LHCN-M2 (cell line): ENCODE data around the gene ATAD3B. TPM values are rescaled to one million over a fixed set of nuclear protein-coding genes. Genes with fewer than 3 reads are reported as not detected.
"Not testable (repeated sequence)": the region's sequence is repeated elsewhere in the genome, so short reads cannot be mapped to it uniquely, and the experiment has no call there.

Source experiments
- DNase-seq: peaks from one replicate; pipeline ENCODE4 v3.0.0-alpha.2; 2012; ENCODE audit warnings: low read depth
- total RNA-seq: library from RNA; depleted of rRNA; stranded (reverse); fragments of >200 nt; gene quantifications from 2 replicates; pipeline ENCODE4 v1.2.3, GENCODE V29; 2014

Gene ATAD3B
- total RNA-seq, 1 experiment from 2014 or later: 38.7 TPM

DNA sequence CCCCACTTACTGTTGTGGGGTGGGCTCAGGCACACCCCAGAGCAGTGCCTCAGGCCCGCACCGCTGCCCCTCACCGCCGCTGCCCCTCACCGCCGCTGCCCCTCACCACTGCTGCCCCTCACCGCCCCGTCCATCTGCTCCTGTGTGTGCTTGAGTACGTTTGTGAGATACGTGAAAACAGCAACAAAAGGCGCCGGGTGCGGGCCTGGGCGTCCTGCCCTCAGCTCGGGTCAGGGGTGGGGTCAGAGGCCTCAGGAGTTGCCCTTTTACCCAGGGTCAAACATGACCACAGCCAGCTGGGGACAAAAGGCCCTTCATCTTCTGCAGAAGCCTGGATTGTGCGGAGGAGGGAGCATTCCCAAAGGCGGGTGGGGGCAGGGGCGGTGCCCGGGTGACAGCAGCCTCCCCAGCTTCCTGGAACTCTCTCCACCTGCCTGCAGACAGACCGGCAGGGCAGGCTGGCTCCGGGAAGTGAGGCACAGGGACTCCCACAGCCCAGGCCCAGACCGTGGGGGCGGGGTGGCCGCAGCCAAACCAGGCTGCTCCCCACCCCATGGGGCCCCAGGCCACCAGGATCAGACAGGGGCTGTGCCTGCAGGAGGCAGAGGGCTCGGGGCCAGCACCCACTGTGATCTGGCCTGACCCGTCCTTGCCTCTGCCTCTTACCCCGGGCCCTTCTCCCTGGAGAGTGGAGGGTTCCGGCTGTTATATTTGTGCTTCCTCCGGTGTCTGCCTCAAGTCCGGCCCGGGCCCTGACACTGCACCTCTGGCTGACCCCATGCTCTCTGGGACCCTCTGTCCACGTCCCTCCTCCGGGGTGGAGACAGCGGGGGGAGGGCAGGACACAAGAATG is 38.4 kb upstream of the ATAD3B start:
- DNase-seq: no peak

DNA sequence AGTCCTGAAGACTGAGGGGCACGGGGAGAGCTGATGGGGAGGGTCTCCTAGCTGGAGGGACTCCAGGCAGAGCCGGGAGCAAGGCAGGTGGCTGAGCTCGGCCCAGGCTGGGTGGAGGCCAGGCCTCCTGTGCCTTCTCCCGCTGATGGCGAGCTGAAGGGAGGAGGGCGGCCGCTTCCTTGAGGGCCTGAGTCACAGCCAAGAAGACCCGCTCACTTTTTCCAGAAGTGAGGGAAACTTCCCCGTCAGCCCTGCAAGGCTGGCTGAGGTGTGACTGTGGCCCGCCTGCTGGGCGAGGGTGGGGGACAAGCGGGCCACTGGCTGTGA is 37.8 kb upstream of the ATAD3B start:
- DNase-seq: no peak

DNA sequence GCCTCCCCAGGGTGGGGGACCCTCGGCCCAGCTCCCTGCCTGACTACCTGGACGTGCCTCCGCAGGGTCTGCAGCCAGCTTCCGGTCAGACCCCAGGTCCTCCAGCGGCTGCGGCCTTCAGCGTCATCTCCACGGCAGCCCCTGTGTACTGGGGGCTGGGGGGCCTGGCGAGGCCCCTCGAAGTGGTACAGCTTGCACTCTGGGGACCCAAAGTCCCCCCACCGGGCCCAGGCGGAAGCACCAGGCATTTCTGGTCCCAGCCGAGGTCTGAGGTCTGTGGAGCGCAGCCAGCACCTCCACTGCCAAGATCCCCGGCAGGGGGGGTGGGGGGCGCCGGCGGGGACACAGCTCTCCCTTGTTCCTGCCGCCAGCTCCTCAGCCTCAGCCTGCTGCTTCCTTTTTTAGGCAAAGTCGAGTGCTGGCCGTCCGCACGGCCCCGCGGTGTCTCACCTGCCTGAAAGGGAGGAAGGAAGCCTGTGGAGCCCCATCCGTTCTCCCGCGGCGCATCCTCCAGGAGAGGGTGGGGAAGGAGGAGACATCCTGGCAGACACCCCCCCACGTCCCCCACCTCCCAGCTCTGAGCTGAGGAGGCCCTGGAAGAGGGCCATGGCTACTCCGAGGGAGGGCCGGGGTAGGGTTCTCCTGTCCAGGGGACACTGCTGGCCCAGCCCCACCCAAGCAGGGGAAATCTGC is 37.3 kb upstream of the ATAD3B start:
- DNase-seq: no peak

DNA sequence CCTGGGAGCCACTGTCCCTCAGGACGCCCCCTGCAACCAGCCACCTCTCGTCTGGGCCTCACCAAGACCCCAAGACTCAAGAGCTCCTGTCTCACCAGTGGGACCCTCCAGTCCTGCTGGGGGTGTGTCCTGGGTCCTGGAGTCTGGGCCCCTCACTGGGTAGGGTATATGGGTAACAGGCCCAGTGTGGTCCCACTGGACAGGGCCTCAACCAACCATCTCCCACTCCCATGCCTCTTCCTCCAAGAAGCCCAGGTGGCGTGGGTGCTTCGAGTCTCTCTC is 36.8 kb upstream of the ATAD3B start:
- no peak for DNase-seq

DNA sequence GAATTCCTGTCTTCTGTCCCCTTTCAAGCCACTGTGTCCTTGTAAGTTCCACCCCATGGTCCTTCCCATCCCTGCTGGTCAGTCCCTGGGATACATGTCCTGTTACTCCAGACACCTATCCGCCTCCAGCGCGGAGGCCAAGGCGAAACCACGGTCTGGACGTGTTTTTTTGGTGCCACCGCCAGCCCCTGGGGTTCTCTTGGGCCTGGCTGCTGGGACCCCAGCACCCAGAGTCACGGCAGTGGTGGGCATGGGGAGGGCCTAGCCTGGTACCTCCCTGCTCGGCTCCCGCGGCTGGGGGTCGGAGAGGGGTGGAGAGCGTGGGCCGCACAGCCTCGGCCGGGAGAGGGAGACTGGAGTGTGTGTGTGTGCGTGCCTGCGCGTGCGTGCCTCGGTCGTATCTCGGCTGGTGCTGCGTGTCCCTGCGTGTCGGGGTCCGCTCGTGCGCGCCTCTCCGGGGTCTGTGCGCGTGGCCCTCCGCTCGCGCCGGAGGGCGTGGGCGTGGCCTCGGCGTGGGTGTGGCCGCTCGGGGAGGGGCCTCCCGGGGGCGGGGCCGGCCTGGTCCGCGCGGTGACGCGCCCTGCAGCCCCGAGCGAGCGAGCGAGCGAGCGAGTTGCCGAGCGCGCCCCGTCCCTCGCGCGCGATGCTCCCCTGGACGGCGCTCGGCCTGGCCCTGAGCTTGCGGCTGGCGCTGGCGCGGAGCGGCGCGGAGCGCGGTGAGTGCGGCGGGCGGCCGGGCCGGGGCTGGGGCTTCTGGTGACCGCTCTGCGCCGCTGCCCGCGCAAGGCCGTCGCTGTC is 36.3 kb upstream of the ATAD3B start, which contains the start of gene VWA1:
TSS of gene VWA1 (plus strand) at position 585 of the 798 bp plus-strand sequence. CDS start at position 644, 59 bp downstream.
- DNase-seq: no peak

DNA sequence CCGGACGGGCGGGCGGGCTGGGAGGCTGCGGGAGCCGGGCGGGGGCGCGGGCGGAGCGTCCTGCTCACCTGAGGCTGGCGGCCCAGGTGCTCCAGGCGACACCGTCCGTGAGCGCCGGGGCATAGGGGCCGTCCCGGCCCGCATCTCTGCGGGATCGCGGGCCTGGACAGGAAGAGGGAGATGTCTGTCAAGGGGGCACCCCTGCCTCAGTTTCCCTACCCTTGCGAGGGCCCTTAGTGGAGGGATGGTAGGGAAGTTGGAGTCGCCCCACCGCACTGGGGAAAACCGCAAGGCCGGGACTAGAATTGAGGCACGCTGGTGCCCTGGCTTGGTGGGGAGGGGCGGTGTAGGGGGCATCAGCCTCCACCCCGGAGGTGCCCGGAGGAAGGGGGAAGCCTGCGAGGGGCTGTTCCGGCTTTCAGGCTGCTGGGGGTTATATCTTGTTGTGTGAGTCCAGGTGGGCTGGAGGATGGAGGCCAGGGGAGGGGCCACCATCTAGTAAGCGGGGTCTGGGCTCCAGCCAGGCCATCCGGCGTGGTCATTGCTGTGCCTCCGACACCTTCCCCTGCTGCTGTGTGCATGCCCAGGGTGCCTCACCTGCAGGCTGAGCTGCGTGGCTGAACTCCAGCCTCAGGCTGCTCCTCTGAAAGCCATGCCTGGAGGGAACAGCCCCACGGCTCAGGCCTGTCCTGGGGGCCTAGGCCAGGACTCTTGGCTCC is 35.5 kb upstream of the ATAD3B start:
- DNase-seq: no peak

DNA sequence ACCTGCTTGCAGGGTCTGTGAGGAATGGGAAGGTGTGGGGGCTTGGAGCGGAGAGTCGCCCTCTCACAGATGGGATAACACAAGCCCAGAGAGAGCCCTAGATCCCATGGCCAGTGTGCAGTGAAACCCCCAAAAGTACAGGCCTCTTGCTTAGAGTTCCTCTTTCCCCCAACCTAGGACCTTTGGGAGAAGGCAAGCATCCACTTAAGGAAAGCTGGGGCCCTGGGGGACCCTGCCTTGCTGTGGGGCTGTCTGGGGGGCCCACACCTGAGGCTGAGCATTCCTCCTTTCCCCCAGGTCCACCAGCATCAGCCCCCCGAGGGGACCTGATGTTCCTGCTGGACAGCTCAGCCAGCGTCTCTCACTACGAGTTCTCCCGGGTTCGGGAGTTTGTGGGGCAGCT is 34.9 kb upstream of the ATAD3B start:
- DNase-seq: no peak

DNA sequence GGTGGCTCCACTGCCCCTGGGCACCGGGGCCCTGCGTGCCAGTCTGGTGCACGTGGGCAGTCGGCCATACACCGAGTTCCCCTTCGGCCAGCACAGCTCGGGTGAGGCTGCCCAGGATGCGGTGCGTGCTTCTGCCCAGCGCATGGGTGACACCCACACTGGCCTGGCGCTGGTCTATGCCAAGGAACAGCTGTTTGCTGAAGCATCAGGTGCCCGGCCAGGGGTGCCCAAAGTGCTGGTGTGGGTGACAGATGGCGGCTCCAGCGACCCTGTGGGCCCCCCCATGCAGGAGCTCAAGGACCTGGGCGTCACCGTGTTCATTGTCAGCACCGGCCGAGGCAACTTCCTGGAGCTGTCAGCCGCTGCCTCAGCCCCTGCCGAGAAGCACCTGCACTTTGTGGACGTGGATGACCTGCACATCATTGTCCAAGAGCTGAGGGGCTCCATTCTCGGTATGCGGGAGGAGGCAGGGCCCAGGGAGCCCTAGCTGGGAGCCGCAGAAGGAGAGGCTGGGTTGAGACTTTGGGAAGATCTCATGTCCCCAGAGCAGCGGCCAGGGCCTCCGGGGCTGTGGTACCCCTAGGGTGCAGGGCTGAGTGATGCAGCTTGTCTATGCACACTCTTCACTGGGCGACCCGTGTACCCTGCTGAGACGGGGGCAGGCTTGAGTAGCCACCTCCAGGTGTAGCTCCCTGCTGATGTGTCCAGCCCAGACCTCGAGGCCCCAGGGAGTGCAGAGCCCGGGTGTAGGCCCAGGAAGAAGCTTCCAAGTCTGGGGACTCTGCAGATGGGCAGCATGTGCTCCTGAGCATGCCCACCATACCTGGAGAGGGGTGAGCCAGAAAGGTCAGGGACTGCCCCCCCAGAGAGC is 34.3 kb upstream of the ATAD3B start:
- no peak for DNase-seq

DNA sequence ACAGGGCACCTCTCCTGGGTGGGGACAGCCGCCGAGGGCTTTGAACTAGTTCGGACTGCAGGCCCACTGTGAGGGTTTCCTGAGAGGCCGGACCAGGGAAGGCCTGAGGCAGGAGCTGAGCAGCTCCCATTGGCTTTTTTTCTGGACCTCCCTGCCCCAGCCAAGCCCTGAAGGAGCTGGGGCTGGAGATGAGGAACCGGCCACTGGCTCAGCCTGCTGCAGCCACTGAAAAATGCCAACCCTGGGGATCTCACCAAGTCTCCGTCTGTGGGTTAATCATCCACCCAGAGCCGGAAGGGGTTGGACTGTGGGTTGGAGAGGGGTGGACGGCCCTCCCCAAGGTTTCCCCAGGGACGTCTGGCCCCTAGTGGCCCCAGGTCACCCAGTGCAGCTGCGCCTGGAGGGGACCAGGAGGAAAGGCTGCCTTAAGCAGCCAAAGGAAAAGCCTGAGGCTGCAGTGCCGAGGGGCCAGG is 33.6 kb upstream of the ATAD3B start:
- DNase-seq: no peak

DNA sequence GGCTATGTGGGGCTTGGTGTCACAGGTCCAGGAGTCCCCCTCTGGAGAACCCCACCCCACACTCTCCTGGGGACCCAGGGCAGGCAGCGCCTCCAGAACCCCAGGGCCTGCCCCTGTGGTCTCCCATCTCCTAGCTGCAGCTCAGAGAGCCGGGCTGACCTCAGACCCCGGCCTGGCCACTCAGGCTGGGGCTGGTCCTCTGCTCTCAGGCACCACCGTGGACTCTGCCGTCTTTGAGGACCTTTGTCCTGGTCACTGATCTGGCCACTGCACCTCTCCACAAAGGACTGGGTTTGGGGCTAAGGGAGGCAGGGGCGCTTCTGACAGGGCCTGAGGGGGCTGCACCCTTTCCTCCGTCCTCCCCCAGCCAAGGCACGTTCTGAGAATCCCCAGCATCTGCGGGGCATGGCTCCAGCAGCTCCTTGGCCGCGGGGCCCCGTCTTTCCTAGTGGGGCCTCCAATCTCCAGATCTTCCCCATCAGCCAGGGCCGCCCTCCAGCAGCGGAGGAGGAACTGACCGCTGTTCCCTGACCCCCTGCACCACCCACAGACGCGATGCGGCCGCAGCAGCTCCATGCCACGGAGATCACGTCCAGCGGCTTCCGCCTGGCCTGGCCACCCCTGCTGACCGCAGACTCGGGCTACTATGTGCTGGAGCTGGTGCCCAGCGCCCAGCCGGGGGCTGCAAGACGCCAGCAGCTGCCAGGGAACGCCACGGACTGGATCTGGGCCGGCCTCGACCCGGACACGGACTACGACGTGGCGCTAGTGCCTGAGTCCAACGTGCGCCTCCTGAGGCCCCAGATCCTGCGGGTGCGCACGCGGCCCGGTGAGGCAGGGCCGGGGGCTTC is 32.8 kb upstream of the ATAD3B start:
- DNase-seq: no peak

DNA sequence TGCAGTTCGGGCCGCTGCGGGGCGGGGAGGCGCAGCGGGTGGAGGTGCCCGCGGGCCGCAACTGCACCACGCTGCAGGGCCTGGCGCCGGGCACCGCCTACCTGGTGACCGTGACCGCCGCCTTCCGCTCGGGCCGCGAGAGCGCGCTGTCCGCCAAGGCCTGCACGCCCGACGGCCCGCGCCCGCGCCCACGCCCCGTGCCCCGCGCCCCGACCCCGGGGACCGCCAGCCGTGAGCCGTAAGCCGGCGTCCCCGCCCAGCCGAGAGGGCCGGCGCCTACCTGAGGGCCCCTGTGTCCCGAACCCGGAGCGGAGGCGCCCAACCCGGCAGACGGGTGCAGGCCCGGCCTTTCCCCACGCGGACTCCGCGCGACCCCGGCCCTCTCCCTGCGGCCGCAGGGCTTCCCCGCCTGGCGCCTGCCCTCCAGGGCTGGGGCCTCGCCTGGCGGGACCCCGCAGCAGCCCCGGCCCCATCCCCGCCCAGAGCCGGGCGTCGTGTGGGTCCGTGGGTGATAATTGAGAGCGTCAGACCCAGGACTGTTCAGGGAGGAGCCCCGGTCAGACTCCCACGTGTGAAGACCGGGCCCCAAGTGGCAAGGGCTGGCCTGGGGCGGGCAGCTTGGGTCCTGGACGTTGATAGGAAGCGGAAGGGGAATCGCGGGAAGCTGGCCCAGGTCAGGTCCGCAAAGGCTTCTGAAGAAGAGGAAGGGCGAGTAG is 31.9 kb upstream of the ATAD3B start:
- no peak for DNase-seq

DNA sequence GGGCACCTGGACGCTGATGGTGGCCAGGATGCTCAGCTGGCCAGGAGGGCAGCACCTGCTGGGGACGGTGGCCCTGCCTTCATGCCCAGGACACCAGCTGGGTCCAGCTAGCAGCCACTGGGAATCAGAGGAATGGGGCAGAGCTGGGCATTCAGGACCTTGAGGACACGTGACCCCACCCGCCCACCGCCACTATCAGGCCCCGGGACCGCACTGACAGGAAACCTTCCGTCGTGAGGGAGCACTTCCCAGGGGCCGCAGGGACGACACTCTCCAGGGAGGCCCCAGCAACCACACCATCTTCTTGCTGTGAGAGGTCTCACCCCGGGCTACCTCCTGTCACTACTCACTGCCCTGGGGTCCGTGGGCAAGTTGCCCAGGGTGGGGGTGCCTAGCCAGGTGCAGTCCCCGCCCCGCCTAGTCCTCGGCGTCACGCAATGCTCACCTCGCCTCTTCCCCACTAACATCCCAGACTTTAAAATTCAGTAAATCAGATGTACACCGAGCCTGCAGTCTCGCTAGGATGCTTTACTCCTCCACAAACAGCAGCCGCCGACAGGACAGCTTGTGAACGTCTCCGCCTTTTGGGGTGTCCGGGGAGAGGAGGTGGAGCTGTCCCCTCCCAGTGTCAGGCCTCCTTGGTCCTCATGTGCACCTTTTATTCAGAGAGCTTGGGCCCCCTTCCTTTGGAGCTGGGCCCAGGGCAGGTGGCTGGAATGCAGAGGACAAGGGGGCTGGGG is 31.1 kb upstream of the ATAD3B start:
- no peak for DNase-seq

DNA sequence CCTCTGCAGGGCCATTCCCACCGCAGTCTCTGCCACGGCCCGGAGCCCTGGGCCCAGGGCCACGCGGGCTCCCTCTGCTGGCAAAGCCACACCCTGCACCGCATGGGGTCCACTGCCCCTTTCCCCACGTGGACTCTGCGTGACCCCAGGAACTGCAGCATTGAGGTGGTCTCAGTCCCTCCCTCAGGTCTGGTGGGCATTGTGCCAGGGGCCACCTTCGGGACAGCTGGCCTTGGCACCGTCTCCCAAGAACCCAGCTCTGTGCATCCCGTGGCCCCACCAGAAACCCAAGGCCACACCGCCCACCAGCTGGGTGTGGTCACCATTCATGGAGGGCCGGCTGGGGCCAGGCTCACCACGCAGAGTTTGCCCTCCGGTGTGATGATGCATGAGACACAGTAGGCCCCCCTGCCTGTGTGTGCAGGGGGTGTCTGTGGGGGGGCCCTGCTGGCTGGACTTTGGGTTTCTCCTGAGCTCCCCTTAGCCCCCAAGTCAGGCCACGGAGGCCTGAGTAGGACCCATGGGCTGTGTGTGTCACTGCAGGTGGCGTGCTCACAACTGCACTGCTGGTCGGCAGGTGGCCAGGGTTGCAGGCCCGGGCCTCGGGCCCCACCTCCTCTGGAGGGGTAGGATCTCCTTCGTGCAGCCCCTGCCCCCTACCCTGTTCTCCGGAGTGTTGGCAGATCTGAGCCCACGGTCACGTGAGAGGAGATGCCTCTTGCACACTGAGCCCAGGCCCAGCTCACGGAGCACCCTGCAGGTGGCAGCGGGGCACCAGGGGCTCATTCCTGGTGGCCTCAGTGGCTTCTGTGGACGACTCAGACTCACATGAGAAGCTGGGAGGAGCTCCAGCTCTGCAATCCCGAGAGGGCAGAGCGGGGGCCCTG is 30.3 kb upstream of the ATAD3B start:
- DNase-seq: peak; percentile 26

DNA sequence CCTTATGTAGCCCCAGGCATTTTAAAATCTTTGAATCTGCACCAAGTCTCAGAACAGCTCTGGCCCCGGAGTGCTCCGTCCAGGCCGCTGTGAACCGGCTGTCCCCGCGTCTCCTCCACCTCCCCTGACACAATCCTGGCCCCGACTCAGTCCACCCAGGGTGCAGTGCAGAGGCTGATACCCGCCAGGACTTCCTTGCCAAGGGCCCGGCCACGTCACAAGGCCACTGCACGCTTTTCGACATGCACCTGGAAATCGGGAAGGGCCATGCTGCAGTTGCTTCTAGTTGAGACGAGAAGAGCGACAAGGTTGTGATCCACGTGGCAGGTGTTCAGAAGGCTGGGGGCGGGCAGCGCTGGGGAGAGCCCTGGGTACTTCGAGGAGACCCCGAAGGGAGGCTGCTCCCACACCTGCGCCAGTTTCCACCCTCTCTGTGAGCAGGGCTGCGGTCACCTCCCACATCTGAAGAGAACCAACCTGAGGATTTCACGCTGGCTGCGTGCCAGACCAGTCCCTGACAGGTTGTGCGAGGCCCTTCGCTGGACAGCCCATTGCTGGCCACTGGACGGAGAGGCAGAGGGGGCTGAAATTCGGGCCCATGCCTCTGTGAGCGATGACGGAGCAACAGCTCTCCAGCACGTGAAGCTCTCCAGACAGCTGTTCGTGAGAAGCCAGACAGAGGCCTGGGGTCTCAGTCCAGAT is 29.3 kb upstream of the ATAD3B start:
- DNase-seq: no peak

DNA sequence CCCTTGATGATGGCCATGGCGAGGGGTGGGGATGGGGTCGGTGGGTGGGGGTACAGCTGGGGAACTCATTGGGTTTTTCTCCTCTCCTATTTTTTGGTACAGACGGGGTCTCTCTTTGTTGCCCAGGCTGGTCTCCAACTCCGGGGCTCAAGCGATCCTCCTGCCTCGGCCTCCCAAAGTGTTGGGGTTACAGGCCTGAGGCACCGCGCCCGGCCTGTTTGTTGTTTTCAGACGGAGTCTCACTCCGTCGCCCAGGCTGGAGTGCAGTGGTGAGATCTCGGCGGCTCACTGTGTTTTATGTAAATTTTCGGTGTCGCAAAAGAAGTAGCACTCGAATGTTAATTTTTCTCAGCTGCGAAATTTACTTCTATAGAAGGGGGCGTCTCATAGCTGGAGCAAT is 24.9 kb upstream of the ATAD3B start:
- not testable (repeated sequence) for DNase-seq

DNA sequence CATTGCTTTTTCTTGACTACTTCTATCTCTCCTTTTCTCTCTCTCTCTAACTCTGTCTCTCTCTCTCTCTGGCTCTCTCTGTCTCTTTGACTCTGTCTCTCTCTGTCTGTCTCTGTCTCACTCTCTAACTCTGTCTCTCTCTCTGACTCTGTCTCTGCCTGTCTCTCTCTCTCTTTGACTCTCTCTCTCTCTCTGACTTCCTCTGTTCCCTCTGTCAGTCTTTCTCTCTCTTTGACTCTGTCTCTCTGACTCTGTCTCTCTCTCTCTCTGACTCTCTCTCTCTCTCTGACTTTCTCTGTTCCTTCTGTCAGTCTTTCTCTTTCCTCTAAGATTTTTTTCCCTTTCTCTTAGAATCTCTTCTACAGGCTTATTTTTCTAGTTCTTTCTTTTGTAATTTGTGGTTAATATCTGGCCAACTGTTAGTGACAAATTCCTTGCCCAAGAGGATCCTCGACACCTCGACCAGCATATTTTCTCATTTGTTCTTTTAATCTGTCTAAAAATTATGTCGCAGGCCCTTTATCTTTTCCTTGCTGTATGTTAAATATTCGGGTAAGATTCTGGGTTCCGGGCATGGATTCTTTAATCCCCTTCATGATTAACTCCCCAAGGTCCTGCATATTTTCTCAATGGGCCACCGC is 22.3 kb upstream of the ATAD3B start, which contains the start of gene ATAD3C:
TSS of gene ATAD3C (plus strand) at position 591 of the 641 bp plus-strand sequence. CDS start 995 bp downstream, outside the sequence.
- no peak for DNase-seq
